ENCODE results near the gene TEX10.

Gene TEX10

DNA sequence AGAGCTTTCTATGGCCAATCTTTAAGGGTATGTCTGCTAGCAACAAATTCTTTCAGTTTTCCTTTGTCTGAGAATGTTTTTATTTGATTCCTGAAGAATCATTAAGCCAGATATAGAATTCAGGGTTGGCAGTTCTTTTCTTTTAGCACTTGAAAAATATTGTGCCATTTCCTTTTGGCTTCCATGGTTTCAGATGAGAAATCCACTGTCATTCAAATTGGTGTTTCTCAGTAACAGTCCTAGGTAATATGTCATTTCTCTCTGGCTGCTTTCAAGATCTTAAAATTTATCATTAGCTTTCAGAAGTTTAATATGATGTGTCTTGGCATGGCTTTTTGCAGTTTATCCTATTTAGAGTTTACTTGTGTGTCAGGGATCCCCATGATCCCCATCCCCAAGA, 67.7 kb downstream of the TEX10 start:
- no peak for DNase-seq (ENCODE audit: low read depth in 2 of 2)

- DNase-seq (ENCODE audit: low read depth in 2 of 2) = no peak
These were observed 68.5 kb downstream of the TEX10 start for GRCh38 chr9:100284247-100284646.

DNA sequence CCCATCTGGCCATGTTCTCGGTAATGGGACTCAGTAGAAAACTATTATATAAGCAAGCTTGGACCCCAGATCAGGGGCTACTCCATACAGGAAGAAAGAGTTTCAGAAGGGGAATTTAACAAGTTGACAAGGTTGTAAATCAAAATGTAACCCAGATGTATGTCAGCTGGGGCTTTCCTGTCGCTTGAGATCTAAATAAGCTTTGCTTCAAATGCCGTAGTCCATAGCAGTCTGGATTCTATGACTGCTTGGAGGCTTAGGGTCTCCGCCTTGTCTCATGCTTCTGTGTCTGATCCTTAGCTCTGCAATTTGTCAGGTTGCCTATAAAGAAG, 70.4 kb downstream of the TEX10 start:
- DNase-seq (ENCODE audit: low read depth in 2 of 2) = no peak

DNA sequence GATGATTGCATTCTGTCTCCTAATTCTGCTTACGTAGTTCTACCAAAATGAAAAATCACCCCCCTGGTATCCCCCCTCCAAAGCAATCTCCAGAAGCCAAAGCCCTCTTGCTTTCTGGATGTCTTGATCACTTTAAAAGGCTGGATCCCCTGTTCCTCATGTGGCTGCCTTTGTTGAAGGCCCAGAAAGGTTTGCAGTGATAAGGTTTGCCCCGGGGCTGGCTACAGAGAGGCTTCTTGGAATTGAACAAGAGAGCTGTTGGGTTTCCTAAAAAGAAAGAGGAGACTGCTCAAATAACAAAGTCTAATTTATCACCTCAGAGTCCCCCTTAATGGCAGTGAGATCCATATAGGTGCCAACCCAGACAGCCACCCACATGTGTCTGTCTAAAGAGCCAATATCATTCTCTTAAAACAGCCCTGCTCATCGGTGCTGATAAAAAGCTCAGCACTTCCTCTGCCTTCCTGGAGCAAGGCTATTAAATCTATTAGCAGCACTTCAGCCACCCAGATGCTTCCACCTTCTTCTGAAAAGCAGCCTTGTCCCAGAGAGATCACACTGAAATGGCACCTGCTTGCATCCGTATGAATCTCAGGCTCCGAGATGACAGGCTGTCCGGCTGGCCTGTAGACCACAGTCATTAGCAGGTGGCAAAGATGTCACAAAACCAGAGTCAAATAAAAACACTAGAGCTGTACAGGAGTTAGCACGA, 70.9 kb downstream of the TEX10 start:
- no peak for DNase-seq (ENCODE audit: low read depth in 2 of 2)

GRCh38 chr9:100281066-100281465, 71.7 kb downstream of the TEX10 start:
- DNase-seq (ENCODE audit: low read depth in 2 of 2) = no peak

DNA sequence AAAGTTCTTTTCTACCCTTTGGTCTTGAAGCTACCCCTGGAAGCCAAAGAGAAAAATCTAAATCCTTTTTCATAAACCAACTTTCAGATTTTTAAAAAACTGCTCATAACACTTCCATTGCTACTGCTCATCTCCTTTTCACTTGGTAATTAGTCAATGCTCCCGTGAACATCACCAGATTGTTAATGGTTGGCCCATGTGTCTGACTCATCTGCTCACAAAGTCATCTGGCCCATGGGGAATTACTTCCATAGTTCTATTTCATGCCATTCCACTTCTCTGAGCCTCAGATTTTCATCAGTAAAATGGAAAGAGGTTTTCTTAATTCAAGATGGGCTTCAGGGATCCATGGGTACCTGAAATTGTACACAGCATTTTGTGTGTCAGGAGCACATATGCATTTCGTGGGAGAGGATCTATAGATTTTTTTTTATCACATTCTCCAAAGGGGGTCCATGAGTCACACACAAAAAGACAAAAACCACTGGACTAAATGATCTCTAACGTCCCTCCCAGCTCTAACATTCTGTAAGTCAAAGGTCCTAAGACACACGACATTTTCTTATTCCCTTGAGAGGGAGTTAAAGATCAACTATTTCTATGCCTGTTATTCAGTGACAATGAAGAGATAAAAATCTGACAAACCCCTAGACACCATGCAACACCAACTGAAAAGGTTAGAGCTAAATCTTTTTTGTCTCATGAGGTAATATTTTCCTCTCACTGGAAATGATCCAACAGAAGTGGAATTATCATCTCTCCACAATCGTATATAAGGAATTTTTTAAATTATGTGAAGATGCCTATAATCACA, 75.4 kb downstream of the TEX10 start:
- DNase-seq (ENCODE audit: low read depth in 2 of 2) = no peak

GRCh38 chr9:100269656-100270055, 83.1 kb downstream of the TEX10 start:
- no peak for DNase-seq (ENCODE audit: low read depth in 2 of 2)

- no peak for DNase-seq (ENCODE audit: low read depth in 2 of 2)
These were observed 84.5 kb downstream of the TEX10 start for GRCh38 chr9:100268271-100268670.

GRCh38 chr9:100267211-100267610, 85.5 kb downstream of the TEX10 start:
- no peak for DNase-seq (ENCODE audit: low read depth in 2 of 2)
